B cell (primary cell): ENCODE results near the gene WDR76. TPM values are rescaled to one million over a fixed set of nuclear protein-coding genes. Genes with fewer than 3 reads are reported as not detected.
A peak's percentile ranks its signal among the peaks of the same experiment; 100 is the strongest.

Experiments
- ATAC-seq: fragments of 200-7000 bp; cut with Tn5 transposase; one replicate; pipeline ENCODE4 v1.10.0; 2021; ENCODE audit warnings: low read depth, mild to moderate bottlenecking, moderate number of reproducible peaks, moderate library complexity
- CTCF ChIA-PET: fragments of 350-600 bp; sonication (Branson Sonifier 250); formaldehyde crosslinking; loops from one replicate; lab custom pipeline; 2021; ENCODE audit warnings: antibody characterized with exemption, inconsistent platforms; lab: Charles Lee
- POLR2A ChIA-PET: fragments of 350-600 bp; sonication (Branson Sonifier 250); formaldehyde crosslinking; loops from one replicate; lab custom pipeline; 2021; ENCODE audit warnings: antibody characterized with exemption; lab: Charles Lee
- DNase-seq: peaks from one replicate; pipeline ENCODE4 v3.0.0; 2013
- H2AFZ ChIP-seq: 2 replicates; pipeline ENCODE4 v1.6.1; 2012; ENCODE audit warnings: mild to moderate bottlenecking, low read depth, low read length; ENCODE audit not compliant: insufficient read depth, poor library complexity, severe bottlenecking
- H3K27ac ChIP-seq, 2 donors: 1 replicate in 1 of 2; 2 replicates in 1 of 2; pipeline ENCODE4 v1.5.1; 2012 to 2013; ENCODE audit warnings: low read length in 2 of 2, mild to moderate bottlenecking in 2 of 2, moderate library complexity in 1 of 2
- H3K27me3 ChIP-seq, 4 experiments: fragments of 200-600 bp in 1 of 4; sonication (generic) in 1 of 4; replicated peaks in 1 of 4; 1 replicate in 2 of 4; 2 replicates in 2 of 4; pipeline versions ENCODE4 v1.6.1 to v1.7.0; 2013 to 2016; ENCODE audit warnings: low read length in 3 of 4, mild to moderate bottlenecking in 2 of 4, mixed read lengths in 1 of 4, moderate library complexity in 1 of 4; ENCODE audit not compliant: insufficient read depth in 4 of 4, control insufficient read depth in 3 of 4; ENCODE audit errors: control extremely low read depth in 1 of 4
- H3K36me3 ChIP-seq, 2 experiments: replicated peaks in 1 of 2; 1 replicate in 1 of 2; 2 replicates in 1 of 2; pipeline versions ENCODE4 v1.6.1 to v1.7.1; 2013; ENCODE audit warnings: low read length in 1 of 2; ENCODE audit not compliant: insufficient read depth in 2 of 2, control insufficient read depth in 1 of 2; ENCODE audit errors: control extremely low read depth in 1 of 2, extremely low read depth in 1 of 2
- H3K4me1 ChIP-seq, 2 donors: fragments of 200-600 bp in 1 of 2; sonication (generic) in 1 of 2; 1 replicate in 1 of 2; 2 replicates in 1 of 2; pipeline versions ENCODE4 v1.5.1 to v1.6.1; 2013 to 2017; ENCODE audit warnings: low read length in 2 of 2; ENCODE audit not compliant: control insufficient read depth in 2 of 2, insufficient read depth in 2 of 2
- H3K4me2 ChIP-seq: replicated peaks from 2 replicates; pipeline ENCODE3; 2012; ENCODE audit warnings: mild to moderate bottlenecking, low read depth, low read length; ENCODE audit not compliant: poor library complexity, severe bottlenecking
- H3K4me3 ChIP-seq, 5 experiments: fragments of 200-600 bp in 1 of 5; sonication (generic) in 1 of 5; 1 replicate in 3 of 5; 2 replicates in 2 of 5; pipeline versions ENCODE4 v1.5.1 to v1.7.0; 2011 to 2016; ENCODE audit warnings: low read length in 4 of 5, mild to moderate bottlenecking in 4 of 5, low read depth in 2 of 5, control low read depth in 1 of 5, moderate library complexity in 1 of 5; ENCODE audit not compliant: insufficient read depth in 1 of 5; ENCODE audit errors: control extremely low read depth in 1 of 5, extremely low read depth in 1 of 5
- H3K79me2 ChIP-seq: fragments of 200-600 bp; sonication (generic); one replicate; pipeline ENCODE4 v1.6.0; 2016; ENCODE audit warnings: low read length; ENCODE audit not compliant: control insufficient read depth, insufficient read depth
- H3K9ac ChIP-seq: fragments of 200-600 bp; sonication (generic); 2 replicates; pipeline ENCODE4 v1.6.1; 2017; ENCODE audit warnings: mild to moderate bottlenecking, low read length, moderate library complexity
- H3K9me3 ChIP-seq, 3 donors: one replicate each; pipeline versions ENCODE4 v1.6.1 to v1.7.1; 2013; ENCODE audit warnings: low read length in 2 of 3; ENCODE audit not compliant: control insufficient read depth in 2 of 3, insufficient read depth in 1 of 3; ENCODE audit errors: control extremely low read depth in 1 of 3
- H4K20me1 ChIP-seq: 2 replicates; pipeline ENCODE4 v1.6.0; 2012; ENCODE audit warnings: mild to moderate bottlenecking, low read length; ENCODE audit not compliant: insufficient read depth, control insufficient read depth, poor library complexity, severe bottlenecking
- H3K27ac Mint-ChIP-seq: one replicate; pipeline ENCODE4 v1.8.0; 2021; ENCODE audit warnings: mixed read lengths
- H3K27me3 Mint-ChIP-seq: one replicate; pipeline ENCODE4 v1.8.0; 2021; ENCODE audit warnings: mixed read lengths
- H3K4me1 Mint-ChIP-seq: one replicate; pipeline ENCODE4 v1.8.0; 2021; ENCODE audit warnings: mixed read lengths
- H3K4me3 Mint-ChIP-seq: one replicate; pipeline ENCODE4 v1.8.0; 2021; ENCODE audit warnings: mixed read lengths
- H3K9me3 Mint-ChIP-seq: one replicate; pipeline ENCODE4 v1.8.0; 2022; ENCODE audit warnings: mixed read lengths; ENCODE audit not compliant: insufficient read depth
- EZH2 ChIP-seq: IDR thresholded peaks from 2 replicates; pipeline ENCODE4 v1.6.1; 2012; ENCODE audit warnings: borderline replicate concordance, low read depth, mild to moderate bottlenecking, moderate library complexity, low read length; ENCODE audit not compliant: insufficient read depth, poor library complexity, severe bottlenecking
- WGBS: methylation state at CpG from one replicate; pipeline ENCODE4 v1.1.5; 2013; ENCODE audit warnings: missing lambda C conversion rate; ENCODE audit not compliant: insufficient coverage; 5-methylcytosine and 5-hydroxymethylcytosine counted together
- intact Hi-C: fragments of 100-400 bp; cut with micrococcal nuclease; formaldehyde crosslinking; loops from one replicate; pipeline ENCODE4 v1.10.0; 2022
- polyA plus RNA-seq: library from polyadenylated mRNA; depleted of rRNA; stranded (reverse); fragments of >200 nt; gene quantifications from 2 replicates; pipeline ENCODE4 v1.2.3, GENCODE V29; 2012
- total RNA-seq, 2 donors: library from RNA; stranded (reverse); fragments of 120-200 nt in 1 of 2; gene quantifications; 1 replicate in 1 of 2; 2 replicates in 1 of 2; pipeline versions ENCODE4 v1.2.3 to v1.2.4, GENCODE V29; 2013 to 2022
- TF ChIP-seq, protein P1 (sequence below): fragments of 200-600 bp; IDR thresholded peaks from one replicate; pipeline ENCODE4 v1.8.0; 2022; ENCODE audit warnings: antibody characterized with exemption, mild to moderate bottlenecking

Gene WDR76
- total and polyA plus RNA-seq, 2 donors (not counting 1 experiment from before 2014, with no cell fraction given) = 1.9 to 12.7 TPM

GRCh38 chr15:43871835-43872234 lies 45.0 kb downstream of the WDR76 start:
- H3K9ac ChIP-seq = no peak overlapping the region
- no peaks in the 10 kb centered on the region for H3K79me2 ChIP-seq
- TF ChIP-seq EZH2 = no peak
- TF ChIP-seq, protein P1, sequence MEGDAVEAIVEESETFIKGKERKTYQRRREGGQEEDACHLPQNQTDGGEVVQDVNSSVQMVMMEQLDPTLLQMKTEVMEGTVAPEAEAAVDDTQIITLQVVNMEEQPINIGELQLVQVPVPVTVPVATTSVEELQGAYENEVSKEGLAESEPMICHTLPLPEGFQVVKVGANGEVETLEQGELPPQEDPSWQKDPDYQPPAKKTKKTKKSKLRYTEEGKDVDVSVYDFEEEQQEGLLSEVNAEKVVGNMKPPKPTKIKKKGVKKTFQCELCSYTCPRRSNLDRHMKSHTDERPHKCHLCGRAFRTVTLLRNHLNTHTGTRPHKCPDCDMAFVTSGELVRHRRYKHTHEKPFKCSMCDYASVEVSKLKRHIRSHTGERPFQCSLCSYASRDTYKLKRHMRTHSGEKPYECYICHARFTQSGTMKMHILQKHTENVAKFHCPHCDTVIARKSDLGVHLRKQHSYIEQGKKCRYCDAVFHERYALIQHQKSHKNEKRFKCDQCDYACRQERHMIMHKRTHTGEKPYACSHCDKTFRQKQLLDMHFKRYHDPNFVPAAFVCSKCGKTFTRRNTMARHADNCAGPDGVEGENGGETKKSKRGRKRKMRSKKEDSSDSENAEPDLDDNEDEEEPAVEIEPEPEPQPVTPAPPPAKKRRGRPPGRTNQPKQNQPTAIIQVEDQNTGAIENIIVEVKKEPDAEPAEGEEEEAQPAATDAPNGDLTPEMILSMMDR = no peak
- ChIA-PET CTCF (interaction anchor here (0.6 to 1.3 kb wide), 3 partner anchors 9 to 194 kb away, joined by 3 read pairs; no protein-coding TSS in a partner anchor), POLR2A (no interaction called here)
- no peaks in the 10 kb centered on the region for H3K4me1 ChIP-seq
- H3K4me2 ChIP-seq = no peak overlapping the region
- no peak overlapping the region for H2AFZ ChIP-seq
- H3K36me3 ChIP-seq = peaks cover 0 to 5% of the 10 kb centered on the region in 2 experiments
- Mint-ChIP-seq H3K9me3 (no peaks in the 10 kb centered on the region), H3K27ac (no peak overlapping the region), H3K4me3 (no peak overlapping the region), H3K4me1 (no peaks in the 10 kb centered on the region), H3K27me3 (no peaks in the 10 kb centered on the region)
- H3K27ac ChIP-seq = no peak overlapping the region
- ATAC-seq (no peak), DNase-seq (no peak)
- no peaks in the 10 kb centered on the region for H3K27me3 ChIP-seq
- intact Hi-C loops = loop anchor here (1.0 kb wide), 1 partner anchor 194 kb away; no protein-coding TSS in a partner anchor
- WGBS = no CpG with 5 or more reads among the region's 2 CpGs
- H4K20me1 ChIP-seq = no peaks in the 10 kb centered on the region
- H3K4me3 ChIP-seq = no peak overlapping the region
- no peaks in the 10 kb centered on the region for H3K9me3 ChIP-seq

- Histone ChIP-seq H4K20me1 (no peaks in the 10 kb centered on the region), H3K79me2 (no peaks in the 10 kb centered on the region), H3K4me1 (no peaks in the 10 kb centered on the region), H3K27me3 (no peaks in the 10 kb centered on the region), H2AFZ (no peak overlapping the region), H3K9ac (no peak overlapping the region), H3K27ac (no peak overlapping the region), H3K36me3 (no peaks in the 10 kb centered on the region), H3K9me3 (no peaks in the 10 kb centered on the region), H3K4me3 (no peak overlapping the region), H3K4me2 (no peak overlapping the region)
- no peak for TF ChIP-seq EZH2
- TF ChIP-seq, protein P1 = peak; percentile 40
- CTCF ChIA-PET = interaction anchor here (0.5 to 1.3 kb wide), 3 partner anchors 9 to 343 kb away, joined by 3 to 4 read pairs (median 3); no protein-coding TSS in a partner anchor
- Mint-ChIP-seq H3K9me3 (no peaks in the 10 kb centered on the region), H3K4me1 (no peaks in the 10 kb centered on the region), H3K27me3 (no peaks in the 10 kb centered on the region), H3K27ac (no peak overlapping the region), H3K4me3 (no peak overlapping the region)
- intact Hi-C loops = loop anchor here (1.0 kb wide), 1 partner anchor 194 kb away; no protein-coding TSS in a partner anchor
- peak; percentile 41 for DNase-seq
- POLR2A ChIA-PET = no interaction called here
- 93% methylated on average over 3 of the region's 6 CpGs for WGBS
- no peak for ATAC-seq
Observed at GRCh38 chr15:43872416-43873020, 45.7 kb downstream of the WDR76 start.
